ENCODE measurements around the gene SLC27A5.
"Not testable (repeated sequence)": the region's sequence is repeated elsewhere in the genome, so short reads cannot be mapped to it uniquely, and the experiment has no call there.

The SLC27A5 gene

DNA sequence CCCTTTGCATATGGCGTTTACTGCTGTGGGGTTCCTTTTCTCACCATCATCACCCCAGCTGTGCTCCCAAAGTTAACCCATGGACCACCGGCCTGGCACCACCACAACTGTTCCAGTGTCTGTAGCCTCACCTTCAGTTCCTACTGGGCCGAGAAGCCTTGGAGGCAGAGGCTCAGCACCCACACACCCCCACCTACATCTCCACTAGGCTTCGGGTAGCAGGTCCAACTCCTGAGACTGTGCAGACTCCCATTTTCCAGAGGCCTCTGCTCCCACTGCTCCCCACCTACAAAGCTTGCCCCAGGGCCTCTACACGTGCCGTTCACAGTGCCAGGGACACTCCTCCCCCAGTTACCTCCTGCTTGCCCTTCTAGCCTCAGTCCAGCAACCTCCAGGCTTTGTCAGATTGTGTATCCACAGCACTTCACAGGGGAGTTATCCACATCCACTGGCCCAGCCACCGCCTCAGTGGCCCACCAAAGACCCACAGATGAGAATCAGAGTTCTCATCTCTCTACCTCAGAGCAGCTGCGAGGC lies 14.1 kb downstream of the SLC27A5 start:
- no peak for DNase-seq (ENCODE audit: low read depth)

DNA sequence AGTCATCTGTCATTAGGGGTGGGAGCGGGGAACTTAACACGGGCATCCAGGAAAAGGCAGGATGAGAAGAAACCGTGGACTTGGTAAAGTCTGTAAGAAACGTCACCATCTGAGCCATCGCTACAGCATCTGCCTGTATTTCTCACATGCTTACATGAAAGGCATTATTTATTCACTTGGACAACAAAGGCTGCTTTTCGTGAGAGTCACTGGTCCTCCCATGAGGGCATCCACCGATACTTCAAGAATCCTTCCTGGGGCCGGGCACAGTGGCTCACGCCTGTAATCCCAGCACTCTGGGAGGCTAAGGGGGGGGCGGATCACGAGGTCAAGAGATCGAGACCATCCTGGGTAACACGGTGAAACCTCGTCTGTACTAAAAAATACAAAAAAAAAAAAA lies 19.5 kb downstream of the SLC27A5 start:
- DNase-seq (ENCODE audit: low read depth), result no peak

DNA sequence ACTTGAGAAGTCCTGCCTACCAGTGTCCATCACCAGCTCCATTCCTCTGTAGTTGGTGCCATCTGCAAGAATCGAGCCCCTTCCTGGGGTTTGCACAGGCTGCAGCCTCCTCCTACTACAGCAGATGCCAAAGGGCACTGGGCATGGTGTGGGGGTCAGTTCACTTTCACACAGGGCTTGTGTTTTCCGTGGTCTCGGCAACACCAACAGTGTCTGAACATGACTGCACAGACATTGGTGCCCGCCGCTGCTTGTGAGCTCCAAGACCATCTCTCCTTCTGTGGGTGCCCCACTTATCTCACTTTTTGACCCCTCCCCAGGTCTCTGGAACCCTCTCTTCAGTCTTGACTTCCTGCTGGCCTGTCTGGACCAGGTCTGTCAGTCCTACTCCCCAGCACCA lies 20.4 kb downstream of the SLC27A5 start:
- no peak for DNase-seq (ENCODE audit: low read depth)

DNA sequence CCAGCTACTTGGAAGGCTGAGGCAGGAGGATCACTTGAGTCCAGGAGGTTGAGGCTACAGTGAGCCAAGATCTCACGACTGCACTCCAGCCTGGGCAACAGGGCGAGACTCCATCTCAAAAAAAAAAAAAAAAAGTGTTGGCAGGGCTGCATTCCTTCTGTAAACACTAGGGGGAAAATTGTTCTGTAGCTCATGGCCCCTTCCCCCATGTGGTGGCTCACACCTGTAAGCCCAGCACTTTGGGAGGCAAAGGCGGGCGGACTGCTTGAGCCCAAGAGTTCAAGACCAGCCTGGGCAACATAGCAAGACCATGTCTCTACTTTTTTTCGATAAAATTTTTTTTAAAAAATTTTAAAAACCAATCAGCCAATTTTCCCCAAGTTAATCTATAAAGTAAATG lies 27.4 kb downstream of the SLC27A5 start:
- not testable (repeated sequence) for DNase-seq (ENCODE audit: low read depth)

DNA sequence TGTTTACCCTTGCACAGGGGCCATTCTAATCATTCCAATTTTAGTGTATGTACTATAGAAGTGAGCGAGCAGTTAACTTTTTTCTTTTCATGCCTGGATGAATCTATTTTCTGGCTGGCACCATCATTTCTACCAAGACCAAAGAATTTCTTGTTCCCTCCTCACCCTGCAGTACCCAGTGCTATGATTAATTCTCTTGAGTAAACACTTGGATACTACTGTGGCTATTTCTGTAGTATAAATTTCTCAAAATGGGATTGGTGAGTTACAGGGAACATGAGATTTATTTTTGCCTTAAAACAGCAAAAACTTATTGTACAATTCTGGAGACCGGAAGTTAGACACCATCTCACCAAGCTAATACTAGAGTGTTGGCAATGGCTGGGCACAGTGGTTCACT lies 28.0 kb downstream of the SLC27A5 start:
- DNase-seq (ENCODE audit: low read depth), result no peak

DNA sequence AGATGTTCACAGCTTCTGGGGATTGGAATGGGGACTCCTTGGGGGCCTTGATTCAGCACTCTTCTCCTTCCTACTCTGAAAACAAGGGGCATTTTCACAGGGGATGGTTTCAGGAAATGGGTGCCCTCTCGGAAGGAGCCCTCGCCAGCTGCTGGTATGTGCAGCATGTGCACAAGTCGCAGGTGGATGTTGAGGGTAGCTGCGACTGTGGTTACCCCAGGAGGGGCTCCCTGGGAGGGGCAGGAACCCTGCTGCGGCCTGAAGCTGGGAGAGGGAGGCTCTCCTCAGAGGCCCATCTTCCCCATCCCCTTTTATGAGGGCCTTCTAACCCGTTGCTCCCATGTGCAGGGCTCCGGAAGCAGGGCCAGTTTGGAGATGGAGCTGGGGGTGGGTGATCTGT lies 29.4 kb downstream of the SLC27A5 start:
- no peak for DNase-seq (ENCODE audit: low read depth)

DNA sequence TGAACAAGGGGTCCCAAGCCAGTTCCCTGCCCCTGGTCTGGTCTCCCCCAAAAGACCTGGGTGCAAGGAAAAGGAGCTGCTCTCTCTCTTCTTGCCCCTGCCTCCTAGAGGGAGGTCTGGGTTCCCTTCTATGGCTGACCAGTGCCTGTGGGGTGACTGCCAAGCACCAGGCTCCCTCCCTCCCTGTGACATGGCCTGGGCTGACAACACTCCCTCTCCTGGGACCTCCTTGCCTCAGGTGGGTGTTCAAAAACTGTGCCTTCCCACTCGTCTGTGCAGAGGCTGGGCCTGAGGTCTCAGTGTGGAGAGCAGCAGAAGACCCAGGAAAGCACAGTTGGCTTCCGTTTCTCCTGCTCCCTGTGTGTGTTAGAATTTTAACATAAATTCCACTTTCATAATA lies 31.0 kb downstream of the SLC27A5 start:
- DNase-seq (ENCODE audit: low read depth), result no peak

DNA sequence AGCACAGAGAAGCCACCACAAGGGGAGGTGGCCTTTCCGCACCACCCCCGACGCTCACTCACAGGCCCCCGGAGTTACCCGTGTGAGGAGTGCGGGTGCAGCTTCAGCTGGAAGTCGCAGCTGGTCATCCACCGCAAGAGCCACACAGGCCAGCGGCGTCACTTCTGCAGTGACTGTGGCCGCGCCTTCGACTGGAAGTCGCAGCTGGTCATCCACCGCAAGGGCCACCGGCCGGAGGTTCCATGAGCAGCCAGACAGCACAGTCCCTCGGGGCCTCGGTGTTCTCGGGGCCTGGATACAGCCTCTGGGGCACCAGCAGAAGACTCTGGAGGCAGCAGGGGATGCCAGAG lies 31.3 kb downstream of the SLC27A5 start:
- no peak for DNase-seq (ENCODE audit: low read depth)

DNA sequence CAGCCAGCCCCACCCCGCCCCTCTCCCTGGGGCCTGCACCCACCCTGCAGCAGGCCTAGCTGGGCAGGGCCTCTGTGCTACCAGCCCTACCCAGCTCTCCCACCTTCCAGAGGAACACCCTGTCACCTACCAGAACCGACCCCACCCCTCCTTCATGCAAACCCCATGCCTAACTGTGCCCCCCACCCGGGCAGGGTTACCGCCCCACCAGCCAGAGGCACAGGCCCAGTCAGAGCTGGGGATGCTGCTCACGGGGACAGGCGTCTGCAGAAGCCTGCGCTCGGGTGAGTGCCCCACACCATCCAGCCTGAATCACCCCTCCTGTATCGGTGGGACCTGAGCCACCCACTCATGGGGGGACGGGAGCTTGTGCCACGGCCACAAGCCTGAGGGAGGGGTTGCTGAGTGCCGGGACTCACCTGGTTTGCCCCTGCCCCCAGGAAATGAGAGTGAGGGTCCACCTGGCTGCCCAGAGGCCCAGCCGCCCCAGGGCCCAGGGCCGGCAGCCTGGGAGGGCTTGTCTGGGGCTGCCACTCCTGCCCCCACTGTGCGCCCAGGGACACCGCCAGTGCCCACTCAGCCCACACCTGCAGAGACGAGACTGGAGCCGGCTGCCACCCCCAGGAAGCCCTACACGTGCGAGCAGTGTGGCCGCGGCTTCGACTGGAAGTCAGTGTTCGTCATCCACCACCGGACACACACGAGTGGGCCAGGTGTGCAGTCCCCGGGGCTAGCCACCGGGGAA lies 31.9 kb downstream of the SLC27A5 start:
- no peak for DNase-seq (ENCODE audit: low read depth)

DNA sequence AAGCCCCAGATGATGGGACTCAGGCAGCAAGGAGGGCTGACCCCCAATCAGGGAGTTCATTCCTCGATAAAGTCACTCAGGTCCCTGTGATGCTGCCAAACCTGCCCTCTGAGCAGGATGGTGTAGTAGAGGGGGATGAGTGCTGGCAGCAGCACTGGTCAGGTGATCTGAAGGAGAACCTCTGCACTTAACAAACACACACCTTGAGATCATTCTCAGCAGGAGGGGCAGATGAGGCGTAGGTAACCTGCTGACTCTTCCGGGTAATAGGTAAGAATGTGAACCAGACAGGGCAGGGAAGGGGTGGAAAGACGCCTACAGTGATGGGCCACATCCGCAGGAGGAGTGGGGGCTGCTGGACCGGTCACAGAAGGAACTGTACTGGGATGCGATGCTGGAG lies 32.5 kb downstream of the SLC27A5 start:
- no peak for DNase-seq (ENCODE audit: low read depth)

DNA sequence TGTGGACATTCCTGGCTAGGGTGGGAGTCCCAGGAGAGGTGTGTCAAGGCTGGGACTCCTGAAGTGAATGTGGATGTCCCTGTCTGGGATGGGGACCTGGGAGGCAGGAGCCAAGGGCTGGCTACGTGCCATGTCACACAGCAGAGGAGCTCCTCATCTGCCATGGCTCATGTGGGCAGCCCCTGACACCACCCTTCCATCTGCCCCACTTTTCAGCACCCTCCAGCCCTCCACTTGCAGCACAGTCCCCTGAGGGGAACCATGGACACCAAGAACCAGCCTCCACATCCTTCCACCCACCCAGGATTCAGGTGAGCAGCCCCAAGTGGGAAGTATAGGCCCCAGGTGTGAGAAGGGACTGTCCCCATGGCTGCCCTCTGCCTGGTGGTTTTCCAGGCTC lies 33.9 kb downstream of the SLC27A5 start:
- DNase-seq (ENCODE audit: low read depth), result no peak

DNA sequence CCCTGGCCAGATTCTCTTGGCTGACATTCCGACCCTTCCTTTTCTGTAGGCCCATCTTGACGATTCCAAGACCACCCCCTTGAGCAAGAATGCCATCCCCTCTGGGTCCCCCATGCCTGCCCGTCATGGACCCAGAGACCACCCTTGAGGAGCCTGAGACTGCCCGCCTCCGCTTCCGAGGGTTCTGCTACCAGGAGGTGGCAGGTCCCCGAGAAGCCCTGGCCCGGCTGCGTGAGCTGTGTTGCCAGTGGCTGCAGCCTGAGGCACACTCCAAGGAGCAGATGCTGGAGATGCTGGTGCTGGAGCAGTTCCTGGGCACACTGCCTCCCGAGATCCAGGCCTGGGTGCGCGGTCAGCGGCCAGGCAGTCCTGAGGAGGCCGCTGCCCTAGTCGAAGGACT lies 34.7 kb downstream of the SLC27A5 start:
- DNase-seq (ENCODE audit: low read depth), result no peak

DNA sequence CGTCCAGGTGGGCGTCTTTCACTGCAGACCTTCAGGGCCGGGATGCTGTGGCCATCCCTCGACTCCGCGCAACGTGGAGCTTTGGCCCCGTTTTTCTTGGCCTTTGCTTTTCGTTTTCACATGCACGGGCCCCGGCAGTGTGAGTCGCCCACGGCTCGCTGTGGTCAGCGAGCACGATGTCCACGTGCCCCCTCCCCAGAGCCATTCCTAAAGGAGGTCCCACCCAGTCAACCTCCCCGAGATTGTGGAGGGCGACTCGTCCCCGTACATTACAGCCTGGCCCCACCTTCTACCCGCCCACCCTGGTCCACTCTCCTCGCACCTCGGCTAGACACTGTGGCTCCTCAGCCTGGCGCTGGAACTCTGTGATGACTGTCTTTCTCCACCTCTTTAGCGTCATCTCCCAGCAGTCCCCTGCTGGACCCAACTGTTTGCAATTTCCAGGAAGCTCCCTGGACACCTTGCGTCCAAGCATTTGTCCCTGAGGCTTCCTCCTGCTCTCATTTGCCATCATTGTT lies 35.2 kb downstream of the SLC27A5 start:
- no peak for DNase-seq (ENCODE audit: low read depth)

DNA sequence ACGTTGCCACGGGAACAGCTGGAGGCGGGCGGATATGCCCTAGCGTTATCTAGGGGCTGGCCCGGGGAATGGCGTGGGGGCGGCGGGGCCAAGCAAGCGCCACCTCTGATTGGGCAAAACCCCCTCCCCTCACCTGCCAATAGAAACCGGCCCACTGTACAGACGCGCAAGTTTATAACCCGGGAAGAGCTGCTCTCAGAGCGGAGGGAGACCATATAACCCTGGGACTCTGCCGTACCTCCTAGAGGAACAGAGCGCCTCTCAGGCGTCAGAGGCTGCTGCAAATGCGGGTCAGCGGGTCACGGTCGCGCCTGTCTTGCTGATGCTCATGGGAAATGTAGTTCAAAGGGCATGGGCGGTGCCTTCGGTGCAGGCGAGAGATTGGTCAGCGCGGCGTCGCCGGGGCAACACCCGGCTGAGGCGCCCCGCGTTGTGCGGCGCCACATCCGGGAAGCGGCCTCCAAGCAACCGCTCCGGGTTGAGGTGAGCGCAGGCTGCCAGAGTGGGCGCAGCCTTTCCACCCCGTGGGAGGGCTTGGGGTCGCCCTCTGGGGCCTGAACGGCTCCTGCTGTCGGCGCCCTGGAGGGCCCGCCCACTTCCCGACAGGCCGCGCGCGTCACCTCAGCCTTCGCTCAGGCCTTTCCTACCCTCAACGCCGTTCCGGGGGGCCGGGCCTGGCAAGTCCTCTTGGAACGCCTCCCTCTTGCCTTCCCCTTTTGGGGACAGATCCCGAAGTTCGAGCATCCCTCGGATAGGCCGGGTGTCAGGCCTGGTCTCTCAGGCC lies 35.9 kb downstream of the SLC27A5 start, which contains the start of gene ZNF446:
Gene ZNF446 (plus strand): TSS at position 639 of the 784 bp plus-strand sequence. CDS start 867 bp downstream, outside the sequence.
- peak; percentile 91 for DNase-seq (ENCODE audit: low read depth)

DNA sequence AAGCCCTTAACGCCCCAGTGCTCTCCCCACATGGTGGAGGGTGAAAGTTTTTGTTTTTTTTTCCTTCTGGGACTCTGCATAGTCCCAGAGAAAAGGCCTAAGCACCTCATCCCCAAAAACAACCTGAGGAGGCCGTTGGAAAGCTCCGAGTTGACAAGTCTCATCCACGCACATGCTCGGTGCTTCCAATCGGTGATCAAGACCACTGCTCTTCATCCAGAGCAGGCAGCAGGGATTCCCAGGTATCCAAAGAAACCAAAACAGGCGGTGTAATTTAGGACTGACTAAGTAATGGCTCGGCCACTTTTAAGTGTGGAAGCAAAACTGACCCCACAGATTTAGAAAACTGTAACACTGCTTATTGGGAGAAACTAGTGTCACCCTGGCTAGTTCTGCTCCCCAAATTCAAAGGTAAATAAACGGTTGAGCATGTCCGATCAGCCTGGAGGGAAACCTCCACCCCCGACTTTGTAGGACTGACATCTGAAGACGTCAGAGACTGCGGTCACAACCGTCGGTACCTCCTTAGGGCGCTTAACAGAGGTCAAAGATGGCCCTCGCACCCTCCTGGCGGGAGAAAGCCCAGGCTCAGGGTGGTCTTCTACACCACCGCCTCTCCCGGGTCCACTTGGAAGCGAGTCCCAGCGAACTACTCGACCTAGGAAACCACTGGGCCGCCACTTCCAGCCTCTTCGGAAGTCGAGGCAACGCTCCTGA lies 36.6 kb downstream of the SLC27A5 start:
- no peak for DNase-seq (ENCODE audit: low read depth)

DNA sequence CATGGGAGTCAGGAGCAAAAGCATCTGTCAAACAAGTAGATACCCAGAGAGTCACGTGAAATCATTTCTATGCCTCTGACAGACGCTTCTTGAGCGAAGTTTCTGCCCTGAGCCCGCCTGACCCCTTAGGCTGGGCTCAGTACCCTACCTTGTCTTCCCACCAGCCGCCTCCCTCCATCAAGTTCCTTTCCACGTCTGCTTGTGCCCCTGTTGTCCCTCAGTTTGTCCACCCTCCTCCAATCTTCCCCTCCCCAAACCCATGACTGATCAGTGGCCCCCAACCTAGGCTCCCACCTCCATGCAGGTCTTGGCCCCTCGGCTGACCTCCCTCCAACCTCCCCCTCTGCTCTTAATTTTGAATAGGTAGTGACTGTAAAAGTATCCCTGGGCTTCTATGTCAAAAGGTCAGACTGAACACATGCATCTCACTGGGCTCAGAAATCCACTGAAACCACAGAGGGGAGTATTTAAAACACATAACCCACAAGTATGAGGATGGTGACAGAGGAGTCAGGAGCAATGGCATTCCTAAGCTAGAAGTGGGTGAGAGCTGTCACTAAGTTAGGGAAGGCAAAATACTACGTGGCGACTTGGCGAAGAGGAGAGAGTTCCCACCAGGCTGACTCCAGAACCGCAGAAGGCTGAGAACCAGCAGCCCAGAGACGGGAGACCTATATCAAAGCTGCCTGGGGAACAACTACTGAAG lies 37.3 kb downstream of the SLC27A5 start:
- no peak for DNase-seq (ENCODE audit: low read depth)

DNA sequence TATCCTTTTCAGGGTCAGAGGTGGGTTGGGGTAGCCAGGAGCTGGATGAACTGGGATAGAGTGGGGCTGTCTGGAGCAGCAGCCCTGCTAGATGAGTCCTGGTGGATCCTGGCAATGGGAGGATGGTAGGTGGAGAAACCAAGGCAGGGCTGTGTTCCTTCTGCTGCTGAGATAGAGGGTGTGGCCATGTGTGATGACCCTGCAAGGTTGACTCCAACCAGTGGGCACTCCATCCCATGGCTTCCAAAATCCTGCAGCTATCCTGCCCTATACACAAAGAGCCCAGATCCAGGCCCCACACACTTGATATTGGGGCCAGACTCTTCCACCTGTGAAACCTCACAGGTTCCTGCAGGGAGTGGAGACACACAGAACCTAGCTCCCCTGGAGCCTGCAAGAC lies 38.0 kb downstream of the SLC27A5 start:
- DNase-seq (ENCODE audit: low read depth), result no peak

DNA sequence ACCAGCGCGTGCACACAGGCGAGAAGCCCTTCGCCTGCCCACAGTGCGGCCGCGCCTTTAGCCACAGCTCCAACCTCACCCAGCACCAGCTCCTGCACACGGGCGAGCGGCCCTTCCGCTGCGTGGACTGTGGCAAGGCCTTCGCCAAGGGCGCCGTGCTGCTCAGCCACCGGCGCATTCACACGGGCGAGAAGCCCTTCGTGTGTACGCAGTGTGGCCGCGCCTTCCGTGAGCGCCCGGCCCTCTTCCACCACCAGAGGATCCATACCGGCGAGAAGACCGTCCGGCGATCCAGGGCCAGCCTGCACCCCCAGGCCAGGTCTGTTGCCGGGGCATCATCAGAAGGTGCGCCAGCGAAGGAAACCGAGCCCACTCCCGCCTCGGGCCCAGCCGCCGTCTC lies 40.1 kb downstream of the SLC27A5 start:
- no peak for DNase-seq (ENCODE audit: low read depth)

DNA sequence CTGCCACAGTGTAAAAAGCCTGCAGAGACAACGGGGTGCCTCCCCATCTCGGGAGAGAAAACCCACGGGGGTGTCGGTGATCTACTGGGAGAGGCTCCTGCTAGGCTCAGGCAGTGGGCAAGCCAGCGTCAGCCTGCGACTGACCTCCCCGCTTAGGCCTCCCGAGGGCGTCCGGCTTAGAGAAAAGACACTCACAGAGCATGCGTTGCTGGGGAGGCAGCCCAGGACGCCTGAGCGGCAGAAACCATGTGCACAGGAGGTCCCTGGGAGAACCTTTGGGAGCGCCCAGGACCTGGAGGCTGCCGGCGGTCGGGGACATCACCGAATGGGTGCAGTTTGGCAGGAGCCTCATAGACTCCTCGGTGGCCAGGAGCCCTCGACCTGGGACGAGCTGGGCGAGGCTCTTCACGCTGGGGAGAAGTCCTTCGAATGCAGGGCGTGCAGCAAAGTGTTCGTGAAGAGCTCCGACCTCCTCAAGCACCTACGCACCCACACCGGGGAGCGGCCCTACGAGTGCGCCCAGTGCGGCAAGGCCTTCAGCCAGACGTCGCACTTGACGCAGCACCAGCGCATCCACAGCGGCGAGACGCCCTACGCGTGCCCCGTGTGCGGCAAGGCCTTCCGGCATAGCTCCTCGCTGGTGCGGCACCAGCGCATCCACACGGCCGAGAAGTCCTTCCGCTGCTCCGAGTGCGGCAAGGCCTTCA lies 40.8 kb downstream of the SLC27A5 start:
- not testable (repeated sequence) for DNase-seq (ENCODE audit: low read depth)

DNA sequence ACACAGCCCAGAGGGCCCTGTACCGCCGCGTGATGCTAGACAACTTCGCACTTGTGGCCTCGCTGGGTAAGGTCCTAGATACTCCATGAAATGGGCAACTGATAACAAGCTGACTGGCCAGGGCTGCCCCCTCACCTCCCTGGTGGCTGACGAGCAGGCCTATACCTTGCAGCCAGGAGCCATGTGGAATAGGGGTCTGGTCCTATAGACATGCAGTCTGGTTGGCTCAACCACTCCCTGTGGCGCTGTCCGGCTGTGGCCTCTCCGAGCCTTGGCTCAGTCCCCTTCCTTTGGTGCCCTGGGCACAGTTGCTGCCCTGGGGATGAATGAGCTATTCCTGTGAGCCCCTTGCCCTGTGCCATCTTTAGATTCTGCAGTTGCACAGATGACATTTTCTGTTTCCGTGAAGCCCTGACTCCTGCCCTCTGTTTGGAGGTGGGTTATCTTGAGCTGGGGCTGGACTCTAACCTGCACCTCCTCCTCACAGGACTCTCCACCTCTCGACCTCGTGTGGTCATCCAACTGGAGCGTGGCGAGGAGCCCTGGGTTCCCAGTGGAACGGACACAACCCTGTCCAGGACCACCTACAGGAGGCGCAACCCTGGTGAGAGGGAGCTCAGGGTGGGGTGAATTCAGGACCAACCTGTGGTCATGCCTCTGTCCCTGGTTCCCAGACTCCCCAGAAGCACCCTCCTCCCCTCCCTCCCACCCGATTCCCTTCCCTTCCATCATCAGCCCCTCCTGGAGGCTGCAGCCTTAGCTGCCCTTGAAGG lies 42.4 kb downstream of the SLC27A5 start:
- DNase-seq (ENCODE audit: low read depth), result no peak
